Measurements from ENCODE around the gene CNOT4. TPM values are rescaled to one million over a fixed set of nuclear protein-coding genes. Genes with fewer than 3 reads are reported as not detected.
A peak's percentile ranks its signal among the peaks of the same experiment; 100 is the strongest.
"Not testable (repeated sequence)": the region's sequence is repeated elsewhere in the genome, so short reads cannot be mapped to it uniquely, and the experiment has no call there.

The CNOT4 gene
- total RNA-seq, 1 donor from 2014 or later: 26.6 TPM

- ATAC-seq (no peak), DNase-seq (no peak)
- intact Hi-C loops (cut with micrococcal nuclease): no loop called here
Measured at GRCh38 chr7:135519233-135519688, 9.4 kb upstream of the CNOT4 start.

- intact Hi-C loops (cut with micrococcal nuclease): no loop called here
- DNase-seq: no peak
- ATAC-seq: no peak
Measured at GRCh38 chr7:135518748-135519147, 8.8 kb upstream of the CNOT4 start.

DNA sequence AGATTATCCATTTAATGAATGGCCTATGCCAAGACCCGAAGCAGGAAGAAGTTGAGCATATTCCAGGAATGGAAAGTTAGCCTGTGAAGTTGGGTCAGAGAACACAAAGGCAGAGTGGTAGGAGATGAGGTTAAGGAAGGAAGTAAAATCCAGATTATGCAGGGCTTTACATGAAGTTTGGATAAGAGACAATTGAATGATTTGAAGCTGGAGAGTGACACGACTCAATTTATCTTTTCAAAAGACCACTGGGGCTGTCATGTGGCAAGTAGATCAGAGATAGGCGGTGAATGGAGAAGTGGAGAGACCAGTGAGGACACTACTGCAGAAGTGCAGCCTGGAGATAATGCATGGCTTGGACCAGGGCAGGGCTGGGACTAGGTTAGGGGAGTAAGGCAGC lies 7.2 kb upstream of the CNOT4 start:
- intact Hi-C loops (cut with micrococcal nuclease): no loop called here
- no peak for ATAC-seq

DNA sequence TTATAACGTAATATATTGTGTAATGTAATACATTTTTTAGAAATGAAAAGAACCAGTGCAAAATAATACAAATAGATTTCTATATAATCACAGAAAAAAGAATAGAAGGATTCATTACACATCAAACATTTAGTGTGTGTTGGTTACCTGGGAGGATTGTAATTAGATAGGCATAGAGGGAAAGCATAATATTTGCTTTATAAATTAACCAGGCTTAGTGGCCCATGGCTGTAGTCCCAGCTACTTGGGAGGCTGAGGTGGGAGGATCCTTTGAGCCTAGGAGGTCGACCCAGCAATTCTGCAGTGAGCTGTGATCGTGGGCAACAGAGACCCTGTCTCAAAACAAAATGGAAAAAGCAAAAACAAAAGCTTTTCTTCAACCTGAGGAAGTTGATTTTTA lies 5.0 kb upstream of the CNOT4 start:
- no peak for DNase-seq
- no peak for ATAC-seq
- intact Hi-C loops (cut with micrococcal nuclease): no loop called here

More for the DNA sequence above, 7.2 kb upstream of the CNOT4 start:
- DNase-seq: no peak

DNA sequence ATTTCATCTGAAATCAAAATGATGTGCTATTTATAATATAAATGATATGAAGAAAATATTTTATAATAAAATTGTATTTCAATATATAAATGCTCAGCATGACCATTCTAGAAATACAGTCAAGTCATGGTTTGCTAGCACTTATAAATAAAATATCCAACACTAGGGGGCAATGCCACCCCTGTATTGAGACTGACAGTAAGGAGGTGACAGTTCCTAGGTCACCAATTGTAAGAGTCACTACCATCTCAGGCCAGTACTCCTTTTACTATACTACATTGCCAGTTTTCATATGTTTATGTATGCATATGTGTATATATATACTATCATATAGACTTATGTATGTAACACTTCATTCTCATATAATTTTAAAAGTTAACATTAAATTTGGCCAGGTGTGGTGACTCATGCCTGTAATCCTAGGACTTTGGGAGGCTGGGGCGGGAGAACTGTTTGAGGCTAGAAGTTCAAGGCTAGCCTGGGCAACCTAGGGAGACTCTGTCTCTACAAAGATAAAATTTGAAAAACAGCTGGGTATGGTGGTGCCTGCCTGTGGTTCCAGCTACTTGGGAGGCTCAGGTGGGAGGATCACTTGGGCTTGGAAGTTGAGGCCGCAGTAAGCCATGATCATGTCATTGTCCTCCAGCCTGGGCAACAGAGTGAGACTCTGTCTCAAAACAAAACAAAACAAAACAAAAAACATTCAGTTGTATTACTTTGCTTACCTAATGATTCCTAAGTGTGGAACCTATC lies 2.4 kb upstream of the CNOT4 start:
- ATAC-seq (no peak), DNase-seq (no peak)
- intact Hi-C loops (cut with micrococcal nuclease): no loop called here

GRCh38 chr7:135510592-135511183 lies 786 bp upstream of the CNOT4 start:
- DNase-seq (no peak), ATAC-seq (no peak)
- intact Hi-C loops (cut with micrococcal nuclease): no loop called here

DNA sequence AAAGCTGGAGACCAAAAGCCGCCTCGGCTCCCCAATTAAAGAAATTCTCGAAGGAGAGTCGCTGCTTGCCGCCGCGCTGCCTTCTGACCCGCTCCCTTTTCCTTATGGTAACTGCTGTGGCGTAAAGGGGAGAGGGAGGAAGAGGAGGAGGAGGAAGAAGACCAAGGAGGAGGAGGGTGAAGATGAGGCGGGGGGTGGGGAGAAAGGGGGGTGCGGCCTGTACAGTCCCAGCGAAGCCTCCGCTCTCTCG lies 388 bp downstream of the CNOT4 start:
- intact Hi-C loops (cut with micrococcal nuclease): no loop called here
- ATAC-seq (no peak), DNase-seq (peak; percentile 32)

GRCh38 chr7:135508883-135509588 lies 866 bp downstream of the CNOT4 start:
- intact Hi-C loops (cut with micrococcal nuclease): no loop called here
- DNase-seq: no peak
- ATAC-seq: peak; percentile 11

- intact Hi-C loops (cut with micrococcal nuclease): no loop called here
- DNase-seq: no peak
- ATAC-seq: no peak
Measured at GRCh38 chr7:135501402-135501801, 8.5 kb downstream of the CNOT4 start.

DNA sequence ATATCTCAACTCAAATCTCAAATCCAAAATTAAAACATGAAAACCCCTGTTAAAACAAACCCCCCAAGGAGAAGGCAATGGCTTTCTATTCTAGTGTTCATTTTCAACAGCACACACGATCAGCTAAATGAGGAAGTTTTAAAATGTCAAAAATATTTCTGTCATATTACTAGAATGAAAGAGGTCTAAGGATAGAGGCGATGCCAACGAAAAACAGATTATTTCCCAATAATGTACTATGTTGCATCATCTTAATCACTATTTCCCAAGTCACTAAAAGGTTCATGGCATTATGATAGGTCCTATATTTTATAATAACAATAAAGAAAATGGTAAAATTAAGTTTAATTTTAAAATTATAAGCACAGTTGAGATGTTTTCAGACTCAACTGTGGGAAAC lies 10.1 kb downstream of the CNOT4 start:
- intact Hi-C loops (cut with micrococcal nuclease): no loop called here
- ATAC-seq (no peak), DNase-seq (no peak)

- intact Hi-C loops (cut with micrococcal nuclease); DNase-seq; ATAC-seq: not testable (repeated sequence)
Measured at GRCh38 chr7:135497161-135497560, 12.7 kb downstream of the CNOT4 start.

DNA sequence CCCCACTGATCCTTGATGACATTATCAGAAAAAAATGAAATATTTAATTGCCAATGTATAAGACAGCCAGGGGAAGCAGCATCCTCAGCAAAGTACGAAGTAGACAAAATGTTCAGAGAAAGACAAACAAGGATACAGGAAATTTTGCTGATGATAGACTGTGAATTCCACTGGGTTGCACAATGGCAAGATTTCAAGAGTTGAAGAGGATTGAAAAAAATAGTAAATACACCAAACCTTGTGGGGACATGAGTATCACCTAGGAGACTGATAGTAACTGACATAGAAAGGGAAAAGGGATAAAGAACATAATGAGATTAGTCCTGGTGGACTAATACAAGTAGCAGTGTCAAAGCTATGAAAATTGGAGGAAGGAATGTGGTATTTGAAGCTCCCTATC lies 16.5 kb downstream of the CNOT4 start:
- DNase-seq: no peak
- no peak for ATAC-seq
- intact Hi-C loops (cut with micrococcal nuclease): no loop called here

DNA sequence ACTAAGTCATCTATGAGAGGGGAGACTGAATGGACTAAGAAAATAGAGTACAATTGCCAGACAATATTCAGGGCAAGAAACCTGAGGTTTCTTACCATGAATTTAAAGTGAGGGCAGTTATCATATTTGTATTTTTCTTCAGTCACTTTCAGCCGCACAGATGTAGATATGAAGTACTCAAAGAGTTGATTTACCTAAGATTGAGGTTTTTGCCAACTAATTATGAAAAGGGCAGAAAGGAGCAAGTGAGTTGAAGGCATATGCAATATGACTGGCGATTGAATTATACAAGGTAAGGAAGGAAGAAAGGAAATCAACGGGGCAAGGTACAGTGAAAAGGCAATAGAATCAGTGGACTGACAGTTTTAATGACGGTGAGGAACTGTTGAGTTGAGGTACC lies 17.8 kb downstream of the CNOT4 start:
- ATAC-seq: no peak
- no peak for DNase-seq
- intact Hi-C loops (cut with micrococcal nuclease): no loop called here

GRCh38 chr7:135490783-135491182 lies 19.1 kb downstream of the CNOT4 start:
- intact Hi-C loops (cut with micrococcal nuclease): no loop called here
- no peak for DNase-seq
- peak; percentile 44 for ATAC-seq

DNA sequence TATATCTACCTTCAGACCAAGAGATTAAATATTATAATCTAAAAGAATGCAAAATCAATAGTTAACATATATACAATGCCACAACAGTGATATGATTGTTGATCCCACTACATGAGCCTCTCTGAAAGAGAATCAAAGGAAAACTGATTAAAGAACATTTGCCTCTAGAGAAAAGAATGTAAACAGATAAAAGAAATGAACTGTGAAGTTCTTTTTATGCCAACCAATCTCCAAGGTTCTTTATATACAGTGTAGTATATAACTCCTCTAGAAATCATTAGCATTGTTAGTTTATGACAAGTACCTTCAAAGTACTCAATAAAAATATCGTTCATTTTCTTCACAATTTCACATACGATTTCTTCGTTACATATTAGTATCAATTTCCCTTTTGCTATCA lies 20.1 kb downstream of the CNOT4 start:
- intact Hi-C loops (cut with micrococcal nuclease): no loop called here
- no peak for DNase-seq
- no peak for ATAC-seq

GRCh38 chr7:135486261-135486920 lies 23.5 kb downstream of the CNOT4 start:
- ATAC-seq (no peak), DNase-seq (no peak)
- intact Hi-C loops (cut with micrococcal nuclease): no loop called here

GRCh38 chr7:135481598-135481979 lies 28.3 kb downstream of the CNOT4 start:
- ATAC-seq: no peak
- intact Hi-C loops (cut with micrococcal nuclease): no loop called here
- no peak for DNase-seq

DNA sequence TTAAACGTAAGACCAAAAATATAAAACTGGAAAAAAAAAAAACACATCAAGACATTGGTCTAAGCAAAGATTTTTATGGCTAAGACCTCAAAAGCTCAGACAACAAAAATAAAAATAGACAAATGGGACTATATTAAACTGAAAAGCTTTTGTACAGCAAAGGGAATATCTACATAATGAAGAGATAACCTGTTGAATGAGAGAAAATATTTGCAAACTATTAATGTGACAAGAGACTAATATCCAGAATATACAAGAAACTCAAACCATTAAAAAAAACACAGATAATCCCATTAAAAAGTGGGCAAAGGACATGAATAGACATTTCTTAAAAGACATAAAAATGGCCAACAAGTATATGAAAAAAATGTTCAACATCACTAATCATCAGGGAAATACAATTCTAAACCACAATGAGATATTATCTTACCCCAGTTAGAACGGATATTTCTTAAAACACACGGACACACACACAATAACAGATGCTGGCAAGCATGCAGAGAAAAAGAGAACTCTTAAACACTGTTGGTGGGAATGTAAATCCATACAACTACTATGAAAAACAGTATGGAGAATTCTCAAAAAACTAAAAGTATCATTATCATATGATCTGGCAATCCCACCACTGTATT lies 28.8 kb downstream of the CNOT4 start:
- no peak for DNase-seq
- no peak for ATAC-seq
- intact Hi-C loops (cut with micrococcal nuclease): no loop called here

- ATAC-seq (no peak), DNase-seq (no peak)
- intact Hi-C loops (cut with micrococcal nuclease): no loop called here
Measured at GRCh38 chr7:135475521-135475920, 34.4 kb downstream of the CNOT4 start.

- intact Hi-C loops (cut with micrococcal nuclease); DNase-seq; ATAC-seq: not testable (repeated sequence)
Measured at GRCh38 chr7:135469705-135470104, 40.2 kb downstream of the CNOT4 start.
